Stimulated activated CD4-positive, alpha-beta T cell treated with anti-CD3 and anti-CD28 coated beads, Interleukin-4, amount 100 ng/mL, for 4 hours (primary cell): Measurements from ENCODE around the gene EPN2.
A peak's percentile ranks its signal among the peaks of the same experiment; 100 is the strongest.
"Not testable (repeated sequence)": the region's sequence is repeated elsewhere in the genome, so short reads cannot be mapped to it uniquely, and the experiment has no call there.

Source experiments
- DNase-seq, 2 experiments: peaks; one replicate each; pipeline ENCODE4 v3.0.0-alpha.2; 2020

Gene EPN2

DNA sequence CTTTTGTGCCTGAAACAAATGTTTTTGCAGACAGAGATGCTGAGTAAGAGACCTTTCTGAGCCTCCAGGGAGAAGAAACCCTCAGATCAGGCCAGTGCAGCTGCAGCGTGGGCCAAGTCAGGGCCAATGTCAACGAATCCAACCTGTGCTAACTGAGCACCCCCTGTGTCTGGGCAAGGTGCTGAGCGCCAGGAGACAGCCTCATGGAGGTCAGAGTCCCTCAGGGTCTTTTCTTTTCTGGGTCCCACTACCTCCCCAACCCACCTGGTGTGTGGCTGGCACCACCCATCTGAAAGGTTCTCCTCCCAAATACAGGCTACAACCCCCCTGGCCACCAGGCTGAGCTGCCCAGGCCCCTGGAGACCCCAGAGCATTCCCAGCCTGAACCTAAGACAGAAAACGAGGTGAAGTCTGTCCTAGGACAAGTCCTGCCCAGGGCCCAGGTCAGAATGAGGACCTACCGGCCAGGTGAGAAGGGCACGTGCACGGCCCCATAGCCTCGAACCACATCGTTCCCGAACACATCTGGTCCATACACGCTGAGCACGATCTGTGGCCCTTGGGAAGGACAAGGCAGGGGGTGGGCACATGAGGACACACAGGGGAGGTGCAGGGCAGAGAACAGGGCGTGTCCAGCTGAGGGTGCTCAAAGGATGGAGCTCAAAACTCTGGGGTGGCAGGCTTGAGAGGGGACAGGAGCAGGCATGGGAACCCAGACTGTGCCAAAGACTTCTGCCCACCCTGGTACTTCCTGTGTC lies 110.3 kb downstream of the EPN2 start:
- no peak for DNase-seq

DNA sequence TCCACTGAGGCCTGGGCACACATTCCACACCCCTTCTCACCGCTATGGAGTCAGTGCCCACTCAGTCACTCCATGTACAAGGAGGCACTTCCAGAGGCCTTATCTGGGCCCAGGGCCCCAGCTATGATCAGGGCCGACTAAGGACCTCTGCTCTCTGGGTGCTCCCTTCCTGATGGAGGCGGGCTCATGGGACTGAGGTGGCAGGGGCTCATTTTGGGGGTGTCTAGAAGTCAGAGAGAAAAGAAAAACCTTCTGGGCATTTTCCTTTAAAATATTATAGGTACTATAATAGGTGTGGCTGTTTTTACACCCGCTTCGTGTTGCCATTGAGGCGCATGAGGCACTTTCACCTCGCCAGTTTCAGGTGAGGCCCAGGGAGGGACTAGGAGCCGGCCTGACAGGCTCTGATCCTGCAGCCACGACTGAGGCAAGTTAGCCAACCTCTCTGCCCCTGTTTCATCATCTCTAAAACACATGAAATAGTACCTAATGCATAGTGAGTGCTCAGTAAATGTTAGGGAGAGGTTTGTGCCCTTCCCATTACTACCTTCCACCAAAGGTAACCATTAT lies 111.0 kb downstream of the EPN2 start:
- no peak for DNase-seq

DNA sequence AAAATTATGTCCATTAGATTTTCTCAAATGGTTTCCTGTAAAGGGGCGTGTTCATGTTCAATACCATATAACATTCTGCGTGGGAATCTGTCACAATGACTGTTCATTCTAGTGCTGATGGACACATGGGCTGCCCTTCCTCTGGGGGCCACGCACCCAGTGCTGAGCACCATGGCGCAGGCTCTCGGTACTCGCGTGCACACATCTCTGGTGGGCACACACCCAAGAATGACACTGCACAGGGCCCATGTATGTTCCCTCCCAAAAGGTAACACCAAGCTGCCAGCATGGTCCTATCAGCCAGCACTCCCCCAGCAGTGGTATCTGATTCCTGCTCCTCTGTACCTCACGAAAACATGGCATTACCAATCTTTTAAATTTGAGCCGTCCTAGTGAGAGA lies 111.6 kb downstream of the EPN2 start:
- DNase-seq = no peak

DNA sequence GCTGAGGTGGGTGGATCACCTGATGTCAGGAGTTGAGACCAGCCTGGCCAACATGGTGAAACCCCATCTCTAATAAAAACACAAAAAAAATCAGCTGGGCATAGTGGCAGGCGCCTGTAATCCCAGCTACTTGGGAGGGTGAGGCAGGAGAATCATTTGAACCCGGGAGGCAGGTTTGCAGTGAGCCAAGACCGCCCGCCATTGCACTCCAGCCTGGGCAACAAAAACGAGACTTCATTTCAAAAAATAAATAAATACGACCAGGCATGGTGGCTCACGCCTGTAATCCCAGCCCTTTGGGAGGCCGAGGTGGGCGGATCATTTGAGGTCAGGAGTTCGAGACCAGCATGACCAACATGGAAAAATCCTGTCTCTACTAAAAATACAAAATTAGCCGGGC lies 116.2 kb downstream of the EPN2 start:
- not testable (repeated sequence) for DNase-seq

DNA sequence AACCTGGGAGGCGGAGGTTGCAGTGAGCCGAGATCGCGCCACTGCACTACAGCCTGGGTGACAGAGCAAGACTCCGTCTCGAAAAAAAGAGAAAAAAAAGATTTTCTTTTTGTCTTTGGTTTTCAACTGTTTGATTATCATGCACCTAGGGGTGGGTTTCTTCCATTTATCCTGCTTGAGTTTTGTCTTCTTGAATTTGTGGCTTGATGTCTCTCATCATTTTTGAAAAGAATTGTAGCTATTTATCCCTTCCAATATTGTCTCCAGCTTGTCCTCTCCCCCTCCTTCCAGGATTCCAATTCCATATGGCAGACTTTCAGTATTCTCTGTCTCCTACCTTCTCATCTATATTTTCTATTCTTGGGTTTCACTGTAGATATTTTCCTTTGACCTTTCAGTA lies 117.6 kb downstream of the EPN2 start:
- no peak for DNase-seq

DNA sequence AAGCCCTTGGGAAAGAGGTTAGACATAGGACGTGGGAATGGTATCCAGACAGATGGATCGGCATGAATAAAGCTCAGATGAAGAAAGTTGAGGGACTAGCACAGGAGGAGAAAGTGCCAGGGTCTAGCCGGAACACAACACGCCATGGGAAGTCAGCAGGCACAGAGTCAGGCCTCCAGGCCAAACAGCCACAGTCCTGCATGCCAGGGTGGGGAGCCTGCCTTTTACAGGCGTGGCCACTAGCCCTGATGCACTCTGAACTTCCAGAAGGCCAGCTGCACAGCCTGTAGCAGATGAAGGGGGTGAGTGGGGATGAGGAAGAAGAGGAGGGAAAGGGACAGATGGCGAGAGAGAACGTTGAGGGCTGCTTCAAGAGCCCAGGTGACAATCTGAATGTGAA lies 120.2 kb downstream of the EPN2 start:
- no peak for DNase-seq

DNA sequence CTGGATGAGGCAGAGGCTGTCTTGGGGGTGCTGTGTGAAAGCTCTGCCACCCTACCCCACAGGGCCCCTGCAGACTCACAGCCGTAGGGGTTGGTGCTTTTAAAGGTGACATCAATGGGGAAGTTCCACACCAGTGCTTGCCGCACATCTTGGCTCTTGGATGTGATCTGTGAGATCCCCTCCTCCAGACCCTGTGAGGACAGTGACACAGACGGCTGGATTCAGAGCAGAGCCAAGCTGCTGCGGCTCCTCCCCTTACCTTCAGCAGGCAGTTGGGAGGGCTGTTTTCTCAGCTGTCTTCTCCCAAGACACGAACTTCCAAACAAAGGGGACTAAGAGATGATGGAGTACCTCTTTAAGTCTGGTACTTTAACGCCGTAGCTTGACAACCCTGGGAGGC lies 120.6 kb downstream of the EPN2 start:
- no peak for DNase-seq

DNA sequence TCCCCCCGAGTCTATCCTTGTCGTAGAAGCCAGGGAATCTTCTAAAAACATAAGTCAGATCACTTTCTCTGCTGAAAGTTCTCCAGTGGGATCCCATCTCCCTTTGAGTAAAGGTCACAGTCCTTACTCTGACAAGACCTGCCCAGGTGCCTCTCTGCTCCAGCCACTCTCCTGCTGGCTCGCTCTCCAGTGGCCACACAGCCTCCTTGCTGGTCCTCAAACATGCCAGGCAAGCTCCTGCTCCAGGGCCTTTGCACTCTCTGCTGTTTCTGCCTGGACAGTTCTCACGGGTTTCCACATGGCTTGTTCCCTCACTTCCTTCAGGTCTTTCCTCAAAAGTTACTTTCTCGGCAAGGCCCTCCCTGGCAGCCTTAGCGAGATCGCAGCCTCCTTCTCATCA lies 122.0 kb downstream of the EPN2 start:
- no peak for DNase-seq

DNA sequence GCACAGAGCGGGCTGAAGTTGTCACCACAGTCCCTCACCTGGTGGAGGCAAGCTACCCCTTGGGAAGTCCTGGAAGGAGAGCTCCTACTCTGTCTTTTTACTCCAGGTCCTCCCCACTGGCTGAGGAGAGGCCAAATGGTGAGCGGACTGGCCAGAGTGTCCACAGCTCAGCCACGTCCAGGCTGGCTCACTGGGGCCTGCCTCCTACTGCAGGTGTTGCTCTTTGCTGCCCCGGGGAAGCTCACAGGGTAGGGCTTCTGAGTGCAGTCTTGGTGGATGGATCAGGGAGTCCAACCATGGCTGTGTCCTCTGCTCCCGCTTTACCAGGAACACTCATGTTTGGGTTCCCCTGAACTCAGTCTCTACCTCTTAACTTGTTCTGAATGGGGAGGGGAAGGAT lies 122.7 kb downstream of the EPN2 start:
- no peak for DNase-seq

DNA sequence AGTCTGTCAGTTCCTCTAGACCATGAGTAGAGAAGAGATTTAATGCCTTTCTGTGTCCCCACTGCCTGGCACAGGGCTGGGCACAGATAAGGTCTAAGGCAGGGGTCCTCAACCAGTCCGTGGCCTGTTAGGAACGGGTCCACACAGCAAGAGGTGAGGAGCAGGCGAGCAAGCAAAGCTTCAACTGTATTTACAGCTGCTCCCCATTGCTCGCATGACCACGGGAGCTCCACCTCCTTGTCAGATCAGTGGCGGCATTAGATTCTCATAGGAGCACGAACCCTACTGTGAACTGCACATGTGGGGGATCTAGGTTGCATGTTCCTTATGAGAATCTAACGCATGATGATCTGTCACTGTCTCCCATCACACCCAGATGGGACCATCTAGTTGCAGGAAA lies 123.6 kb downstream of the EPN2 start:
- no peak for DNase-seq

DNA sequence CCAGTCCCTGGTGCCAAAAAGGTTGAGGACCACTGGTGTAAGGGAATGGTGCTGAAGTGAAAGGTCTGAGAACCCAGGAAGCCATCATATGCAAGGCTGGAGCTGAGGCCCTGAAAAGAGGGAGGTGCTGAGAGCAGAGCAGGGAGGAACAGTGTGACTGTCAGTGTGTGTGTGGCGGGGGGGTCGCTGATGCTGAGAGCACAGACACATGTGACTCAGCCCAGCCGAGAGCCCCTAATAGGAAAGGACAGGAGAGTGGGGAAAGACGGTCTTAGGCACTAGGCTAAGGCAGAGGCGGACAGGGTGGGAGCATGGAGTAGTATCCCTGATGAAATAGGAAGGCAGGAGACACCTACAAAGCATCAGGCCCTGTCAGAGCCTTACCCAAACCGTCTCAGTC lies 124.2 kb downstream of the EPN2 start:
- no peak for DNase-seq

DNA sequence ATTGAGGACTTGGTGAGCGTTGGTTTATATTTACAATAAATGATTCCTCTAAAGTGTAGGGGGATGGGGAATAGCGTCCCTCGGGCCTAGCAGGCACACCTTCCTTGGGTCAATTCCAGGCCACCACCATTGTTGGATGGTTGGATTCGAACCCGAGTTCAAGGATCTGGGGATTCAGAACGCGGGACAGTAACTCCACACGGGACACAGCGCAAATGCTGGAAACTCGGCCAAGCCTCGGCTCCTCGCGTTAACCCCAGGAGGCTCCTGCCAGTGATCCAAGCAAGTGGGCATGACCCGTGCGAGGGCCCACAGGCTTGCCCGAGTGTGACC lies 124.7 kb downstream of the EPN2 start:
- no peak for DNase-seq

DNA sequence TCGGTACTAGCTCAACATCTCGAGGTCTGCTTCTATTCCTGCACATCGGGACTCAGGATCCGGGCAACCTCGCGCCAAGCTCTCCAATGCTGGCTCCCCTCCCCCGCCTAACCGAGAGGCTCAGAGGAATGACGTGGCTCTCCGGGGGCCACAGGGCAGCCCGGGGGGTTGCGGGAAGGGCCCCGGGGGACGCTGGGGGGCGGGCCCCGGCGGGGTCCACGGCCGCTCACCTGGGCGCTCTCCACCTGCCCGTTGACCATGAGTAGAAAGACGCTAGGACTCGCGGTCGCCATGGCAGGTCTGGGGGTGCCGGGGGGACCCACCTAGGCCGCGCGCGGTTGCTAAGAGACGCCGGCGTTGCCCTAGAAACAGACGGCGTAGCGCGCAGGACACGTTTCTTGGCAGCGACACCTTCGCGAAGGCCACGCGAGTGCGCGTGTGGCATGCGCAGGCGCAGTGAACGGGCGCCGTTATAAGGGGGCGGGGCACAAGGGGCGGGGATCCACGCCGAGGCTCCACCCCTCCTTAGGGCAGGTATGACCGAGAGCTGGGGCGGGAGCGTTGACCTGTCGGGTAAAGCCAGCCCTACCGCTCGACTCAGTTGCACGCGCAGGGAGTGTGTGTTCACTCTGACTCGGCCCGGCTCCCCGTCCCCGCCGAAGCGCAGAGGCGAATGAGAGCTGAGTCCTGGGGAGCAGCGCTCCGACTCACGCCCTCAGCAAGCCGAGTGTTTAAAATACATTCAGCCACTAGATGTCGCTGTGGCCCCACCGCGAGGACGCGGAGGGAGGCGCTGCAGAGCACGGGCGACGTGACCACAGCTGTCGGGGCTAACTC lies 125.3 kb downstream of the EPN2 start, which contains the start of gene B9D1:
TSS of gene B9D1 (minus strand) at position 447 of the 837 bp plus-strand sequence. CDS start at position 293, 154 bp downstream.
- peak; percentile 90 to 92 for DNase-seq

DNA sequence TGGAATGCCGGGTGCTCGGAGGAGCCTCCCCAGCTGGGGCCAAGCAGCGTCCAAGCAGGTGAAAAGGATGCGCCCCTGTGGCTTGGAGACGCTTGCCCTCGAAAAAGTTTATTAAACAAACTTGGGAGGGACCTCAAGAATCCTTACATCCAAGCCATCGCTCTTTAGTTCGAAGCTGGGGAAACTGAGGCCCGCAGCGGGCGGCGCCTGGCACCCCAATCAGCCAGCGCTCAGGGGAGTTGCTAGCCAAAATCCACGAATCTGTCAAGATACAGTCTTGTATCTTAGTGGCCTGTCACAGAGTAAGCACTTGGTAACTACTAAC lies 125.9 kb downstream of the EPN2 start:
- no peak for DNase-seq

DNA sequence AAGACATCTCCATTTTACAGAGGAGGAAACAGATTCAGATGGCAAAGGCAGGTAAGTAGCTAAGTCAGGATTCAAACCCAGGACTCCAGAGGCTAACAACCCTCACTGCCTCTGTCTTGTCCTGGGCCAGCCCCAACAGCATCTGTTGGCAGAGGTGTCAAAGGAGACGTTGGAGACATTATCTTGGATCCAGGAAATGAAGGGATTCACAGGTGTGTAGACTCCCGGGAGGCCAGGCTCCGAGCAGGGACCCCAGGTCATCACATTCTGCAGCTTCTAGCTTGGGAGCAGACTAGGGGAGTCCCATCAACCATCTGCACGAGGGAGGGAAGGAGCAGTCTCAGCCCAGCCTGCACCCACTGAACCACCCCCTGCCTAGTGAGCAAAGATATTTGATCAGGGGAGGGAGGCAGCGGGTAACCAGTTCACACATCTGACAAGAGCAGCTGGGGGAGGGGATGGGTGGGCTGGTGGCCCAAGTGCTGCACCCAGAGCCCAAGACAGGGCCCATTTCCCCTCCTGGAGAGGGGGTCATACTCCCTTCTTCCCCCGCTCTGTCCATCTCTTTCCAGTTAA lies 126.4 kb downstream of the EPN2 start:
- no peak for DNase-seq

DNA sequence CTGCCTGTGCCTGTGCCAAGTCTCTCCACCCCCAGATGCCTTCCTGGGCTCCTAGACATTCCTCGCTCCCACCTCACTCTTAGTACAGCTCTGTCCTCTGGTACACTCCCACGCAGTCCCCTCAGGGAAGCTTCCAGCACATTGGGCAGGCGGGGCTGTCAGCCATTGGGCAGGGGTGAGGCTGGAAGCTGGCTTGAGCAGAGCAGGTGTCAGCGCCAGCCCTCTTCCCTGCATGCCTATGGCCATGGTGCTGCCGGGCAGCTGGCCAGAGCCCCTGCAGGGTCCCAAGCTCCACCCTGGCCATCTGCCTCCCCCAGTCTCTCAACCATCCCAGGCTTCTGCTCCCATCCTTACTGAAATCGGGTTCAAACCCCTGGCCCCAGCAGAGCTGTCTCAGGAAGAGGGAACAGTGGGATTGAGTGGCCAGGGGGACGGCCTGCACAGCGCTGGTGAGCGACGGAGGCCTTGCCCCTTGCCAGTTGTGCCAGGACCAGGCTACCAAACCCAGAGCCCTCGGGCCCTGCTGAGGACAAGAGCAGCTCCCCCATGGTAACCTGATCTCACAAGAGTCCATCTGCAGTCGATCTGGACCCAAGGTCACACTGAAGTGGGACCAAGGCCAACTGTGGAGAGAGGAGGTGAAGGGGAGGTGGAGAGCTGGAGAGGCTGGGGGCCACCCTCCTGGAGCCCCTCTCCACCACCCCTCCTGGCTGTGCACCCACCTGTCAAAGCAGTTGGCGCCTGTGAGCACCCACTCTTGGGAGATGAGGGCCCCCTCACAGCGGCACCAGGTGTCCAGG lies 127.7 kb downstream of the EPN2 start:
- no peak for DNase-seq

DNA sequence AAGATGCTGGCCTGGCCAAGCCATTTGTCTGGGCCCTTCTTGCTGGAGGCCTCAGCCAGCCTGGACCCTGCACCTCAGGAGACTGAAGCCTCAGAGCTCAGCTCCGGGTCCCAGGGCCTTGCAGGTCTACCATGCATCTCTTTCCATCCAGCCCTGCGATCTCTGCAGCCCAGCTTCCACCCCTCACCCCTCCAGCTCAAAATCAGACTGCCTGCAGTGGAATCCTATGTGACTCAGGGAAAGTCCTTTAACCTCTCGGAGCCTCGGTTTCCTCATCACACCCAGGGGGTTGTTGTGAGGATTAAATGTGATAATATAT lies 128.3 kb downstream of the EPN2 start:
- no peak for DNase-seq

DNA sequence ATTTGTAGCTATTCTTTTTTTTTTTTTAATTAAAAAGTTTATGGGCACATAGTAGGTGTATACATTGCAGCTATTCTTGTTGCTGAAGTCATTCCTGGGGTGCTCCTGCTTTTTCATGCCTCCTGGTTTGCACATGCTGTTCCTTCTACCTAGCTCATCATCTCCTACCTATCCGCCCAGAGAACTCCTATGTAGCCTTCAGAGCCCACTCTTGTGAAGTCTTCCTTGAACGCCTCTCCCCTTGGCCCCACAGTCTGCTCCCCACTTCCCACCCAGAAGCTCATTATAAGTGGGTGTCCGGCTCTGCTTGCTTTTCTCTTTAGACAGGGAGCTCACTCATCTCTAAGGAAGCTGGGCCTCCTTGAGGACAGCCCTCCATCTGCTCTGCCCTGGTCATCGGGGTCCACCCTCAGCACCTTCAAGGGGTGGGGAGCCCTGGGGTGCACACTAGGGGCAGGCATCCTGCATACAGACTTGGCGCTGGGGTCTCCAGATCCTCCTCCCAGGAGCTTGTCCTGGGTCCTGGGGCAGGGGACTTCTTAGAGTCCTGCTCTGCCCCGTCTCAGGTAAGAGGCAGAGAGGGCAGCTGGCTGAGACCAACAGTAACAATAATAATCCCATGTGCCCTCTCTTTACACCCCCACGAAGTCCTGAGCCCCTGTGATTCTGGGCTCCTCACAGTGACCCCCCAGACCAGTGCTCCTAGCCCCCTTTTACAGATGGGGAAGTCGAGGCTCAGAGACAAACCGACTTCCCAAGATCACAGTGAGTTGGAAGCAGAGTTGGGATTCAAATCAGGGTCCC lies 128.9 kb downstream of the EPN2 start:
- DNase-seq = no peak

DNA sequence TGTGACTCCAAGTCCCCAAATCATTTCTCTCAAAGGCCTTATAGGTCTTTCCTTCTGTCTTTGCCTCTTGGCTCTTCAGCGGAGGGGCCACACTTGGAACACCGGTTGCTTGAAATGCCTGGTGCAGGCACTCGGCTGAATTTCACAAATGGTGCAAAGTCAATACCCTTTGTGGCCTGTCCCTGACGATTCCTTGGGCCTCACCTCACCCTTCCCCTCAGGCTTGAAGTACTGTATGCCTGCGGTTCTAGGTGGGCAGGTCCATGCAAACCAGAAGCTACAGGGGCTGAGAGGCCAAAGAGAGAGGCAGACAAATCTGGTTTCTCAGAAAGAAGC lies 129.4 kb downstream of the EPN2 start:
- no peak for DNase-seq

DNA sequence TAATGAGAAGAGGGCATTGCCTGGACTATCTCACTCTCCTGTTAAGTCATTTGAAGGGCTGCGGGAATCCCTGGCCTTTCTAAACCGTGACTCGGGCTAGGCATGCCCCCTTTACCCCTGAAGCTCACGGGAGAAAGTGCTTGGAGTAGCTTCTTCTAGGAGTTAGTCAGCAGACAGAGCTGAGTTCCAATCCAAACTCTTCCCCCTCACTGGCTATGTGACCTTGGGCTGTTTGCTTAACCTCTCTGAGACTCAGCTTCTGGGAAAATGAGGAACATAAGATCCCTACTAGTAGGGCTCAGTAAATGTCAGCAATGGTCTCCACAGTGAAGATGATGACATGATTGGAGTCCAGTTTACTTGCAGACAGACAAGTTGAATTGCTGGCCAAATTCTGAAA lies 131.1 kb downstream of the EPN2 start:
- no peak for DNase-seq

DNA sequence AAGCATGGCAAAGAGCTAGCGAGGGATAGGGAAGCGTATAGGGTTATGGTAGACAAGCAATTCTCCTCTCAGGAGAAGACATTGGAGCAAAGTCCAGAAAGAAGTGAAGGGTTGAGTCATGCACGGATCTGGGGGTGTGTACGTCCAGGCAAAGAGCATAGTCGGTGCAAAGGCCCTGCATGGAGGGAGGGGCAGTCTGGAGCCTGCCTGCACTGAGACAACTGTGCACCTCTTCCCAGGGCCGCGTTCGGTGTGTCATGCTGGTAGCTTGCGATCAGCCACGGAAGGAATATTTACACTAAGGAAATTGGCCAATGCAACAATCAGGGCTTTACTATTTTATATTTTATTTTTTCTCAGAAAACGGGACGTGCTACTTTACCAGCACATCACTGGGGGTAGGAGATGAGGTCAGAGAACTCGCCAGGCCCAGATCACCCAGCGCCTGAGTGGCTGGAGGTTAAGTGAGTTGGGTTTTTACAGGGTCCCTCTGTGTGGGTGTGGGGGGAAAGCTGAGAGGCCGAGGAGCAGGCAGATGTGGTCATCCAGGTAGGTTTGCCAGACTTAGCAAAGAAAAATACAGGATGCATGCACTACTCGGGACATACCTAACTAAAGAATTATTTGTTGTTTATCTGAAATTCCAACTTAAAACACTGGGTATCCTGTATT lies 132.1 kb downstream of the EPN2 start:
- no peak for DNase-seq
